Anterior cingulate cortex (tissue), 58 donors: ENCODE data around the gene AASDH.
"Not testable (repeated sequence)": the region's sequence is repeated elsewhere in the genome, so short reads cannot be mapped to it uniquely, and the experiment has no call there.

ENCODE experiments used
- DNase-seq, 58 donors: peaks; one replicate each; lab custom pipeline; 2025; lab: John Stamatoyannopoulos, UW

The AASDH gene

DNA sequence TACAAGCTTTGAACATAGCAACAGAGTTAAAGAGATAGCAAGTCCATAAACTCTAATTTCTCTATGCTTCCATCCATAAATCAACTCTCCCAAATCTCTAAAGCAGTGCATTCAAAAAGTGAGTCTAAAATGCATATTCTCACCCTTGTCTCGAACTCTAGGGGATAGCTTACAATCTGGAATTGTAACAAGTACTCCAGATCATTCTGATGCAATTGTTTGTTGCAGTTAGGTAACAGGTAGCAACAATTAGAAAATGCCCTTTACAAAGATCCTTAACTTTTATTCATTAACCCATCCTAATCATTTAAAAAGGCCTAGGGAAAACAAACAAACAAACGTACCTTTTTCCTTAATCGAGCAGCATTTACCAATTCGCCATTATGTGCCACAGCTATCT, 18.9 kb upstream of the AASDH start:
- DNase-seq = no peak

DNA sequence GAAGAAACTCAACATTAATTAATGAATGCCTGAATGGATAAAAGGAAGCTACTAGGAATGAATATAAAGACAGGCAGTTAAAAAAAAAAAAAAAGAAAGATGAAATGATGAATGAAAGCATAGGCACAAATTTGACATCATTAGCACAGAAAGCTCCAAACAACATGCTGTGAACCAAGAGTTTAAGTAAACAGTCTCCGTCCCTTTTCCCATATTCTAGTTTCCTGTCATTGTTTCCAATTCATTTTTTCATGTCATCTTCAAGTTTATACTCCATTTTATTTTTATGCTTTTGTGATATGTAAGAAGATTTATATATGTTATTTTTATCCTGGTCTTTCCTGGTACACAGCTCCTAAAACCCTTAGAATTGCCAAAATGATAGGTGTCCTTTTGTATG, 17.7 kb upstream of the AASDH start:
- DNase-seq = no peak

DNA sequence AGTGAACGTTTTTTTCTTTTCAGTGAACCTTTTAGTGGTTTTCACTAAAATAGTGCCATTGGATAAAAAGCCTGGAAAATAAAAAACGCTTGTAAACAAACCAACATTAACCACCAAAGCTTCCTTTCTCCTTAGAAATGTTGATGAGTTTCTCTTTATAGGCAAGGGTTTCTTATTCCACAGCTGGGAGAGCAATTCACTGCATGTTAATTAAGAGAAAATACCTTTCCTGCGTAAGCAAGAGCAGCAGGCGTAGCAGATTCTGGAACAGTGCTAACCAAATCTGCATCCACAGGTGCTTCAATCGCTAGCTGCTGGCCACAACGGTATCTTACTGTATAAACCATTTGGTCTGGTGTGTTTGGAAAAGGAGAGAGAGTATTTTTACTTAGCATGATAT, 13.3 kb upstream of the AASDH start:
- peak in 1 of 58 donors; percentile 13 for DNase-seq

DNA sequence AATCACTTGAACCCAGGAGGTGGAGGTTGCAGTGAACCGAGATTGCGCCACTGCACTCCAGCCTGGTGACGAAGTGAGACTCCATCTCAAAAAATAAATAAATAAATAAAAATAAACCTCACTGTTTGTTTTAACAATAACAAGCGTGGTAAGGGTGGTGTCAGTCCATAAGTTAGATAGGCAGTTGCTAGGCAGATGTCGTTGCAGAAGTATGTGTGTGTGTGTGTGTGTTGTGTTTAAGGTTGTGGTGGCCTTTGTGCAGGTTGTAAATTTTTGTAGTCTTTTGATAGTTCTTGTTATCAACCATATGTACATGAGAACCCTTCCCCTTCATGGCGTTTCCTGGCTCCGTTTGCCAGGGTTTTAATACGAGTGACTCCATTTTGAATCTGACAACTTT, 4.0 kb upstream of the AASDH start:
- no peak for DNase-seq

DNA sequence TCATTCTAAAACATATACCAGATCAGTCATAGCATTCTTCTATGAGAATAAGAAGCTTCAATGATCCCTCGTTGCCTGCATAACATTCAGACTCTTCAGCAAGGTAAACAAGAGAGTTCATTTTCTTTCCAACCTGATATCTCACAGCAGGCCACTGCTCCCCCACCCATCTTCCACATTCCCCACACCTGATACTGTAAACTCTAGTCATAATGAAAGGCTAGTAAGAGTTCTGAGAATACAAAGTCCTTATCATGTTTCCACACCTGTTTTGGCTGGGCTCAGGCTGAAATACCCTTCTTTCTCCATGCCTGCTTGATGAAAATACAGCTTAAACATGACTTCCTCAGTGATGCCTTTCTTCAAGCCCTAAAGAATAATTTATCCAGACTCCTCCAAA, 2.3 kb upstream of the AASDH start:
- DNase-seq = no peak

DNA sequence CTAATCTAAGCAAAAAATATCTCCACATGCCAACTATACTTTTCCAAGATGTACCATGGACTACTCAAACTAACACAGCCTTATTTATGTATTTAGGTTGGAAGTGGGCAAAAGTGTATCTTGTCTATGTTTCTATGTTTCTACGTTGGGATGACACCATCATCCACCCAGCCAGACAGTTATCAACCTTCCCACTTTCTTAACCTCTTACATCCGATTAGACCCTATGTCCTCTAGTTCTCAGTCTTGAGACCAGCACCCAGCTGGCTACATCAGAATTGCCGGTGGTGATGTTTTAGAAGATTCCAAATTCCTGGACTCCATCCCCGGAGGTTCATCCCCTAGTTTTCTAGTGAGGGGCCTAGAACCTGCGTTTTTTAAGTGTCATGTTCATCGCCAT, 1.0 kb upstream of the AASDH start:
- peak in 1 of 58 donors; percentile 2 for DNase-seq

DNA sequence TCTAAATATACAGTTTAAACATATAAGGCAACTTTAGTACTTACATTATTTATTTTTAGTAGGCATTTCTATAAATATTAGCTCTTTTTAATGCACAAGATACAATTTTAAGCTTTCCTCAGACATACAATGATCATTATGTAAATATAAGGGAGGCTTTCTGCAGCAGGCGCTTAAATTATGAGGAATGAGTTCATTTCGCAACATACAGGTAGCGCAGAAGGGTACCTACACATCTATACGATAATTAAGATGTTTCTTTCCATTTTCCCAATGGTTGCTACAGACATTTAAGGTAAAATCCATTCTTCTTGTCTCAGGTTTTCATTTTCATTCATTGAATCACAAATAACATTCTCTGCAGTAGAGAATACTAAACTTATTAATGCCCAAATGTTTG, 1.2 kb downstream of the AASDH start:
- no peak for DNase-seq

DNA sequence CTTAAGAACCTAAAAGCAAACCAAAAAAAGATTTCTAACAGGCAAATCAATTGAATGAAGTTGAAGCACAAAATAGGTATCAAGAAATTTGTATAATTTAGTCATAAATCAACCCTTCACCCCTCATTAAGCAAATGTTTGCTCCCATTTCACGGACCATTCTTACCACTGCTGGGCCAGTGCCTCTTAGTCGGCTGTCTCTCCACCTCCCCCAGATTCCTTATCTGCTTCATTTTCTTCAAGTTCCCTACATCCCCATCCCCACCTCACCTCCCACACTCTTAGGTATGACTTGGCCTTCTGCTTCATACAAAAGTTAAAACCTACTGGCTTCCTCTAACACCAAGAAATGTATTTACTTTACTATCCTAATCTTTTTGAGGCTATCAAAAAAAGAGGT, 11.8 kb downstream of the AASDH start:
- DNase-seq = no peak

DNA sequence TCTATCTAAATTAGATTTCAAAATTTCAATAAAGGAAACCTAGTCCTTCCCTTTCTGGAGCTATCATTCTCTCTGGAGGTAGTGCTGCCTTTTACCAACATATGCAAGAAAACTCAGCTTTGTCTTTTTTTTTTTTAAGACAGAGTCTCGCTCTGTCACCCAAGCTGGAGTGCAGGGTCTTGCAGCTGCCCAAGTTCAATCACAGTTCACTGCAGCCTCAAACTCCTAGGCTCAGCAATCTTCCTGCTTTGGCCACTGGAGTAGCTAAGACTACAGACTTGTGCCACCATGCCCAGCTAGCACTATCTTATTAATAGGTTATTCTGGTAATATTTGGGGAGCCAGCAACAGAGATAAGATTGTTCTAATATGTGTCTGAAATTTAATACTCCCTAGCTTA, 12.3 kb downstream of the AASDH start:
- no peak for DNase-seq

DNA sequence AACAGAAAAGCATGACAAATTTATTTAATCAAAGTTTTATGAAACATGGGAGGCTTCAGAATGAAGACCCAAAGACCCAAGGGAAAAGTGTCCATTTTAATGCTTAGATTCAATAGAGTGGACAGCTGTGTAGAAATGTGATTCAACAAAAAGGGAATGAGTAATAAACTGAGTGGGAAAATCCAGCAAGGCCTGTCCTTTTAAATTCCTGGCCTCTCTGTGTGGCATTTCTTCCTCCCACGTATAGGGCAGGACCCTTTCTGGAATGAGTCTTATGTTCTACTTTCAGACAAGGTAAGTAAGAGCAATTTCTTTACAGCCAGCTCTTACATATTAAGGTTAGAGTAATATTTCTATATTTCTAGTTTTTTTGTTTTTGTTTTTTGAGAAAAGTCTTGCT, 14.5 kb downstream of the AASDH start:
- no peak for DNase-seq

DNA sequence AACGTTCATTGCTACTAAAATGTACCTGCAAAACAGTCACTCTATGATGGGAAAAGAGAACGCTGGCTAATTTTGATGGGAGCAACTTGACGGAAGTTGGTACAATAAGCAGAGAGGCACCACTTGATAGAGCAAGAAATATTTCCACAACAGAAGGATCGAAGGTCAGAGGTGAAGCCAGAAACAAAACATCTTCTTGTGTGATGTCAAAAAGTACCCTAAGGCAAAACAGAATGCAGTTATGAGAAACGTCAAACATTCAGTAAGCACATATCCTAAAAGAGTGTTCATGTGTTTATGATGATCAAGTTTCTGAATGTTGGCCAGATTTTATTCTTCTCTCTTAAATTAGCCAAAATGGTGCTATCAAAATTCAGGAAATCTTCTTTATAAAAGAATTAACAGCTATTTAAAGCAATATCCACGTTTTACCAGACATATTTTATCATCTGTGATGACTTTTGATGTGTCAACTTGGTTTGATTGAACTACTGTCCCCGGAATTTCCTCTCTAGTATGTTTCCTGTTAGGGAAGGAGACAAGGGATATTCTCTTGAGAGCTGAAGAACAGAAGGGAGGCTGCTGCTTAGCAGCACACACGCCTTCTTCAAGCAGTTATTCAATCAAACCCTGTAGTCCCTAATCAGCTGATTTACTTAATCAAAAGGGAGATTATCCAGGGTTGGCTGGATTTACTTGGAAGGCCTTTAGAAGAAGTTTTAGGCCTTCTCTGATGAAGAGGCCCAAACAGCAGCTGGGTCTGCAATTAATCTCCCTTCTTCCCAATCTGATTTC, 15.7 kb downstream of the AASDH start:
- DNase-seq = no peak

DNA sequence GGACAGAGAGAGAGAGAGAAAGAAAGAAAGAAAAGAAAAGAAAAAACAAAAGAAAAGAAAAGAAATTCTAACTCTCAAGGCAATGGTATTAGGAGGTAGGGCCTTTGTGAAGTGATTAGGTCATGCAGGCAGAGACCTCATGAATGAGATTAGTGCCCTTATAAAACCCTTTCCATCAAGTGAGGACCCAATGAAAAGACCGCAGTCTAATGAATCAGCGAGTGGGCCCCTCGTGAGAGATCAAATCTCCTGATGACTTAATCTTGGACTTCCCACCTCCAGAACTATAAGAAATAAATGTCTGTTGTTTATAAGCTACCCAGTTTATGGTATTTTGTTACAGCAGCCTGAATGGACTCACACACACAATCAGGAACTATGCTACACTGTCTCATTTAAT, 16.9 kb downstream of the AASDH start:
- DNase-seq = no peak

DNA sequence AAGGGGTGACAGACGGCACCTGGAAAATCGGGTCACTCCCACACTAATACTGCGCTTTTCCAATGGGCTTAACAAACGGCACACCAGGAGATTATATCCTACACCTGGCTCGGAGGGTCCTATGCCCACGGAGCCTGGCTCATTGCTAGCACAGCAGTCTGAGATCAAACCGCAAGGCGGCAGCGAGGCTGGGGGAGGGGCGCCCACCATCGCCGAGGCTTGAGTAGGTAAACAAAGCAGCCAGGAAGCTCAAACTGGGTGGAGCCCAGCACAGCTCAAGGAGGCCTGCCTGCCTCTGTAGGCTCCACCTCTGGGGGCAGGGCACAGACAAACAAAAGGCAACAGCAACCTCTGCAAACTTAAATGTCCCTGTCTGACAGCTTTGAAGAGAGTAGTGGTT, 24.3 kb downstream of the AASDH start:
- DNase-seq = not testable (repeated sequence)

DNA sequence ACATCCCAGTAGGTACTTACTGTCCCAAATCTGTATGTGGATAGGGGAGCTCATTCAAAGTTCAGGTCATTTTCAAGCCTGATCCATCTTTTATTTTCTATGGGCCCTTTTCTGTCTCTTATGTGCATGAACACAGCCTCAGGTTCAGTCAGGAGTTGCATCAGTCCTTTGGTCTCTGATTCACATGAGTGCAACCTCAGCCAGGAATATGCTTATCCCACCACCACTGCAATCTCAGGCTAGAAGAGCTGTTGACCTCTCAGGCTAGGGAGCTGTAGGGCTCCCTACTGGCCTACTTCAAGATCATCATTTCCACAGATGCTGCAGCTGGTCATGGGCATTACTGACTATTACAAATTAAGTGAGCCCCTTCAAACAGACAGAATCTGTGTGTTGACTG, 27.2 kb downstream of the AASDH start:
- no peak for DNase-seq

DNA sequence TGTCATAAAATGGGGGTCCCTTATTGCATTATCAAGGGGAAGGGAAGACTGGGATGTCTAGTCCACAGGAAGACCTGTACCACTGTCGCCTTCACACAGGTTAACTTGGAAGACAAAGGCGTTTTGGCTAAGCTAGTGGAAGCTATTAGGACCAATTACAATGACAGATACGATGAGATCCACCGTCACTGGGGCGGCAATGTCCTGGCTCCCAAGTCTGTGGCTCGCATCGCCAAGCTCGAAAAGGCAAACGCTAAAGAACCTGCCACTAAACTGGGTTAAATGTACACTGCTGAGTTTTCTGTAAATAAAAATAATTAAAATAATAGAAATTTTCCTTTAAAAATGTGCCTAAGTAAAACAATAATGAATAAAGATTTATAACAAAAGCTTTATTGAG, 30.6 kb downstream of the AASDH start:
- no peak for DNase-seq

DNA sequence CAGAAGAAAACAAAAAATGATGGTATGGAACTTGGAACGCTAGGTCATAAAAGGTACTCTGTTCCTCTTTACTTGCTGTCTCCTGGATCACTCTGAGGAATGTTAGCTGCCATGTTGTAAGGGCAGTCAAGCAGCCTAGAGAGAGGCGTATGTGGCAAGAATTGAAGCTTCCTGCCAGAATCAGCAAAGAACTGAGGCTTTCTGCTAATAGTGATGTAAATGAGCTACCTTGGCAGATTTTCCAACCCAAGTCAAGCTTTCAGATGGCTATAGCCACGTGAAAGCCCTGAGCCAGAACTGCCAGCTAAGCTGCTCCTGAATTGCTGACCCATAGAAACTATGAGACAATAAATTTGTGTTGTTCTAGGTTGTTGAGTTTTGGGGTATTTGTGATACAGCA, 38.7 kb downstream of the AASDH start:
- peak in 23 of 58 donors; percentile 2 to 57 (median 15) for DNase-seq

DNA sequence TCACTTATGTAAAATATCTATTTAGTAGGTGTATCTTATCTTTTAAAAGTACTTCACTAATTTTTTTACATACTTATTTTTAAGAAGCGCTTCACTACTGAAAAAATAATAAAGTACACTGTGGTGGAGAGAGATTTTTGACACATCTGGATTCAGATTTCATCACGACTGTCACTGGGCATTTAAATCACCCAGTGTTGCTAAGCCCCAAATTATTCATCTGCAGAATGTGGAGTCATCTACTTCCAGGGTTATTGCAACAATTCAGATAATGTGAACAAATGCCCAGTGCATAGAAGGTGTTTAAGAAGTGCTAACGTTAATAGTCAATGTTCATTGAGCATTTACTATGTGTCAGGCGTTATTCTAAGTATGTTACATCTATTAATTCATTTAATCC, 41.8 kb downstream of the AASDH start:
- DNase-seq = no peak

DNA sequence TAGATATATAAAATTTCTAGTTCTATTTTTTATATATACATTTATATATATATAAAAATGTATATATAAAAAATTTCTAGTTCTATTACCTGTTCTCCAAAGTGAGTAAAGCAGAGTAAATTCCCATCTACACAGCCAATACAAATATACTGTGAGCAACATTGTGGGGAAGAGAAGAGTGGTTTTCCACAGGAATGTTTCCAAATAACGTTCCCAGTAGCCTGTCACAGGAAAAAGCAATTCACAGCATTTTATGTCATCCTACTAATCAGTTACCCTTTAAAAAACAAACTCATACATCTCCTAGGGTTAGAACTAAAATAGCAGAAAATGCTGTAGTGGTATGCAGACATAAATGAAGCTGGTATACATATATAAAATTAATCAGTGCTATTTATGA, 44.5 kb downstream of the AASDH start:
- no peak for DNase-seq

DNA sequence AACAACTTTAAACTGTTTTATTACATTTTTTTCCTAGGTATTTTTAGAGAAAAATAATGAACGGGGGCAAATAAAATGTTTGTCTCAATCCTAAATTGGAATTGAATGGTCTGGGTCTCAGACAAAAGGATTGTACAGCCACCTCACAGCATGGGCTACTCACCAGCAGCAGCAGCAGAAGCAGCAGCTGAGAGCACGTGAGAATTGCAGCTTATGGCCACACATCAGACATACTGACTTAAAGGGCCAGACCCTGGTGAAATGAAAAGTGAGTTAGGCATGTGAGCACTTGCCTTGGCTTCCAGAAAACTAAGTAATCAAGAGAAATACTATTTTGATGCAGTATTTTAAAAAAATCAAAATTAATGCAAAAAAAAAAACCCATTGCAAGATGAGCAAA, 56.6 kb downstream of the AASDH start:
- DNase-seq = no peak

DNA sequence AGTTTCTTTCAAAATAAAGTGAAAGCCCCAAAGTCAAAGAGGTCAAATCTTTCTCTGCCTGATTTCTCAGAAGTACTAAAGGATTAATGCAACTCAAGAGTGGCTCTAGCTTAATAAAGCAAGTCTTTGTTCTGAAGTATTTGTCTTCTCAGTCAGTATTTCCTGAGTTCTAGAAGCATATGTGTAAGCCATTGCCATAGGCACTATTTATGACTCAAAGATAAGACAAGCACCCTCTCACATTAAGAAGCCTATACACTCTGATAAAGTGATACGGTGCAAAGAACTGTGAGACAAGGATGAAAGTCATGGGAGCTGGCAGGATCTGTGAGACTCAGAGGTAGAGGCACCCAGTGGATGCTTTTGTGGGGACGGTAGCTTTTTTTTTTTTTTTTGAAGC, 60.9 kb downstream of the AASDH start:
- no peak for DNase-seq

DNA sequence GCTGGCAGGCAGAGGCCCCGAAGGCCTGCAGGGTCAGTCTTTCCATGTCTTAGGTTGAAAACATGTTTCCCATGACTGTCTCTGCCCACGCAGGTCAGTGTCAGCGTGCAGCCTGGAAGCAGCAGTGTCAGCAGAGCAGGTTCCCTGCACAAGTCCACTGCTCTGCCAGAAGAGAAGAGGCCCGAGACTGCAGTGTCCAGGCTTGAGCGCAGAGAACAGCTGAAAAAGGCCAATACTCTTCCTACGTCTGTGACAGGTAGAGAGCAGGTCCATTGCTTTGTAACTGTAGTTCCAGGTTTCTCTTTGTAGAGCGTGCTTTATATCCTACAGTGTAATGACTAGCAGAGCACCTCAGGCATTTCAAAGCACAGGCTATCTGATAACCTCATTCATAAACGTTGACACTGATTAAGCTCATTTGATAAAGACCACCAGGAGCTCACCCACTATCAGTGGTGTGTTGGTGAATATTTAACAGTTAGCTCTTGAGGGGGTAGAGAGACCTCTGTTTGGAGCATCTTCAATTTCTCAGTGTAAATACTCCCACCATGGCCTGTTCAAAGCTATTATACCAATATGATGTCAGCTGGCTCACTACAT, 63.2 kb downstream of the AASDH start:
- DNase-seq = no peak

DNA sequence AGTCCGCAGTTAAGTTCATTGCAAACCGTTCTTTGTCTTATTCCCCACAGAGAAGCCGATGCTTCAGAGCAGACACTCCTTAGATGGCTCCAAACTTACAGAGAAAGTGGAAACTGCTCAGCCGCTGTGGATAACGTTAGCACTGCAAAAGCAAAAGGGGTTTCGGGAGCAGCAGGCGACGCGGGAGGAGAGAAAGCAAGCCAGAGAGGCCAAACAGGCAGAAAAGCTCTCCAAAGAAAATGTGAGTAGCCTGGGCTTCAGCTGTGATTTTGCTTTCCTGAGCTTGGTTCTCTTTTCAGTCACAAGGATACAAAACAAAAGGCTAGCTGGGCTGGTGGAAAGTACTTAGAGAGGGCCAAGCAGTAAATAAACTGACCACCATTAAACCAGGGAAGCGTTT, 64.0 kb downstream of the AASDH start:
- peak in 5 of 58 donors; percentile 8 to 61 (median 20) for DNase-seq

DNA sequence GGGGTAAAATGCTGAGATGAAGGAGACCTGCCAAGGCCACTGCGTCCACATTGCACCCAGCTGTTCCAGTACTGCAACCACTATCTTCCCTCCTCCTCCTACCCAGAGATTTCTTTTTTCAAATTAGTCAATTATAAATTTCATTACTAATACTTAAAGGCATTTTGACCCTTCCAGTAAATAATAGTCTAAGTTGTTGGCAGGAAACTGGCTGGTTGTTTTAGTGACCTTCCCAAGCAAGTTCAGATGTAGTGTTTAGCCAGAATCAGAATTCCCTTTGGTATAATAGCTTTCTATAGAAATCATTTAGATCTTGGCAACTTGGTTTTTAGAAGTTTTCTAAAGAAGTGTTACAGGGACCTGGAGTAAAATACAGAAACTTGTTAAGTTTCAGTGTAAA, 66.0 kb downstream of the AASDH start:
- DNase-seq = no peak
